ENCODE measurements around the gene MGAT5B.
A peak's percentile ranks its signal among the peaks of the same experiment; 100 is the strongest.
"Not testable (repeated sequence)": the region's sequence is repeated elsewhere in the genome, so short reads cannot be mapped to it uniquely, and the experiment has no call there.

Gene MGAT5B

GRCh38 chr17:76868176-76868668 lies at the start of gene MGAT5B:
TSS of gene MGAT5B (plus strand) at chr17:76868404. CDS start at chr17:76869030, 626 bp downstream.
- peak; percentile 85 for DNase-seq (ENCODE audit: low spot score)

- no peak for DNase-seq (ENCODE audit: low spot score)
Measured at GRCh38 chr17:76820039-76820438, 48.2 kb upstream of the MGAT5B start.

GRCh38 chr17:76820561-76820960 lies 47.6 kb upstream of the MGAT5B start:
- no peak for DNase-seq (ENCODE audit: low spot score)

GRCh38 chr17:76822184-76822778 lies 45.9 kb upstream of the MGAT5B start:
- no peak for DNase-seq (ENCODE audit: low spot score)

GRCh38 chr17:76824093-76824492 lies 44.1 kb upstream of the MGAT5B start:
- DNase-seq (ENCODE audit: low spot score), result no peak

GRCh38 chr17:76826330-76827068 lies 41.7 kb upstream of the MGAT5B start:
- no peak for DNase-seq (ENCODE audit: low spot score)

GRCh38 chr17:76827736-76828135 lies 40.5 kb upstream of the MGAT5B start:
- DNase-seq (ENCODE audit: low spot score), result no peak

GRCh38 chr17:76830987-76831715 lies 37.1 kb upstream of the MGAT5B start:
- DNase-seq (ENCODE audit: low spot score), result no peak

- DNase-seq (ENCODE audit: low spot score), result no peak
Measured at GRCh38 chr17:76833034-76833644, 35.1 kb upstream of the MGAT5B start.

- no peak for DNase-seq (ENCODE audit: low spot score)
Measured at GRCh38 chr17:76833747-76834146, 34.5 kb upstream of the MGAT5B start.

GRCh38 chr17:76834870-76835269 lies 33.3 kb upstream of the MGAT5B start:
- no peak for DNase-seq (ENCODE audit: low spot score)

- no peak for DNase-seq (ENCODE audit: low spot score)
Measured at GRCh38 chr17:76840443-76840767, 27.8 kb upstream of the MGAT5B start.

- no peak for DNase-seq (ENCODE audit: low spot score)
Measured at GRCh38 chr17:76840884-76841775, 27.1 kb upstream of the MGAT5B start.

- DNase-seq (ENCODE audit: low spot score), result no peak
Measured at GRCh38 chr17:76841776-76842405, 26.3 kb upstream of the MGAT5B start.

- not testable (repeated sequence) for DNase-seq (ENCODE audit: low spot score)
Measured at GRCh38 chr17:76843068-76843467, 25.1 kb upstream of the MGAT5B start.

GRCh38 chr17:76843703-76844484 lies 24.3 kb upstream of the MGAT5B start:
- DNase-seq (ENCODE audit: low spot score), result no peak

- no peak for DNase-seq (ENCODE audit: low spot score)
Measured at GRCh38 chr17:76844485-76844829, 23.7 kb upstream of the MGAT5B start.

- DNase-seq (ENCODE audit: low spot score), result no peak
Measured at GRCh38 chr17:76844846-76845245, 23.4 kb upstream of the MGAT5B start.

- DNase-seq (ENCODE audit: low spot score), result no peak
Measured at GRCh38 chr17:76845541-76846017, 22.6 kb upstream of the MGAT5B start.

GRCh38 chr17:76847031-76847430 lies 21.2 kb upstream of the MGAT5B start:
- no peak for DNase-seq (ENCODE audit: low spot score)

All from kidney capillary endothelial cell (primary cell).